Measurements from ENCODE around the gene NPR1. TPM values are rescaled to one million over a fixed set of nuclear protein-coding genes. Genes with fewer than 3 reads are reported as not detected.

Gene NPR1
- total and polyA plus RNA-seq, 4 donors = 2.8 to 15.8 (median 8.7) TPM

GRCh38 chr1:153630384-153630783 lies 48.1 kb upstream of the NPR1 start:
- 94% methylated on average over 7 of the region's 7 CpGs for WGBS
- Histone ChIP-seq H3K4me1 (ENCODE audit: control insufficient read depth in 4 of 4, insufficient read depth in 4 of 4, low read length in 3 of 4) (peaks cover 12 to 31% (median 24%) of the 10 kb centered on the region in 4 donors), H3K27ac (ENCODE audit: low read depth in 1 of 2, low read length in 2 of 2) (no peak overlapping the region), H3K9me3 (ENCODE audit: control insufficient read depth in 4 of 4, low read length in 3 of 4) (no peaks in the 10 kb centered on the region), H3K4me3 (ENCODE audit: low read depth in 1 of 3, low read length in 3 of 3) (no peak overlapping the region), H3K36me3 (ENCODE audit: control insufficient read depth in 4 of 4, insufficient read depth in 3 of 4, low read depth in 1 of 4, low read length in 3 of 4) (no peaks in the 10 kb centered on the region), H3K9ac (ENCODE audit: low read depth in 1 of 2, low read length in 2 of 2) (no peak overlapping the region), H3K27me3 (ENCODE audit: control insufficient read depth in 4 of 4, insufficient read depth in 4 of 4, low read length in 3 of 4) (no peaks in the 10 kb centered on the region)
- TF ChIP-seq ATF3 (IDR thresholded peaks at IDR 0.05) = no peak
- no peak for TF ChIP-seq ZBTB33 (IDR thresholded peaks at IDR 0.05)
- TF ChIP-seq FOXA2 (IDR thresholded peaks at IDR 0.05) = no peak
- no peak for TF ChIP-seq YY1 (IDR thresholded peaks at IDR 0.05)
- no peak for TF ChIP-seq RXRA (IDR thresholded peaks at IDR 0.05)
- TF ChIP-seq MAX (IDR thresholded peaks at IDR 0.05) = no peak
- no peak for TF ChIP-seq EGR1 (IDR thresholded peaks at IDR 0.05; ENCODE audit: low read depth in 2 of 2)
- no peak for TF ChIP-seq SP1 (IDR thresholded peaks at IDR 0.05)
- no peak for TF ChIP-seq REST (IDR thresholded peaks at IDR 0.05)
- no peak for TF ChIP-seq RAD21 (IDR thresholded peaks at IDR 0.05)
- no peak for TF ChIP-seq HNF4G (IDR thresholded peaks at IDR 0.05)
- no peak for TF ChIP-seq NR2F2 (IDR thresholded peaks at IDR 0.05)
- TF ChIP-seq FOXA1 (IDR thresholded peaks at IDR 0.05) = no peak
- TF ChIP-seq JUND (IDR thresholded peaks at IDR 0.05) = no peak
- no peak for TF ChIP-seq TAF1 (conservative IDR thresholded peaks at IDR 0.05)
- no peak for TF ChIP-seq GABPA (IDR thresholded peaks at IDR 0.05 in 1 of 2, conservative IDR thresholded peaks at IDR 0.05 in 1 of 2)
- TF ChIP-seq CTCF (IDR thresholded peaks at IDR 0.05; ENCODE audit: low read depth, low read length, missing input control) = no peak
- no peak for TF ChIP-seq HNF4A (conservative IDR thresholded peaks at IDR 0.05)
- no peak for DNase-seq (ENCODE audit: low spot score)

All from liver (tissue), 9 donors.